ENCODE data around the gene JMJD1C. TPM values are rescaled to one million over a fixed set of nuclear protein-coding genes. Genes with fewer than 3 reads are reported as not detected.
A peak's percentile ranks its signal among the peaks of the same experiment; 100 is the strongest.

Gene JMJD1C
- total RNA-seq, 1 donor from 2014 or later = 143 TPM

GRCh38 chr10:63268149-63268797, 197.5 kb downstream of the JMJD1C start:
- Histone ChIP-seq H3K27me3 (no peaks in the 10 kb centered on the region), H3K36me3 (no peaks in the 10 kb centered on the region), H3K4me2 (peak overlapping the region; percentile 86), H2AFZ (replicated peaks) (no peak overlapping the region), H3K9me3 (ENCODE audit: low read depth) (no peaks in the 10 kb centered on the region), H3K79me2 (ENCODE audit: low read depth) (peaks cover 90% of the 10 kb centered on the region), H3K9ac (peak overlapping the region; percentile 73), H3K27ac (peak overlapping the region; percentile 95), H3K4me3 (peak overlapping the region; percentile 68), H4K20me1 (ENCODE audit: low read depth) (peaks cover 20% of the 10 kb centered on the region), H3K4me1 (peaks cover 25% of the 10 kb centered on the region), H3F3A (ENCODE audit: low read depth) (peaks cover 35% of the 10 kb centered on the region)
- peaks cover 13% of the 10 kb centered on the region for H3K4me1 Mint-ChIP-seq
- peak overlapping the region; percentile 99 for H3K27ac Mint-ChIP-seq
- H3K27me3 Mint-ChIP-seq (ENCODE audit: insufficient read depth, low read depth) = no peaks in the 10 kb centered on the region
- no peaks in the 10 kb centered on the region for H3K36me3 Mint-ChIP-seq
- peak overlapping the region; percentile 98 for H3K4me3 Mint-ChIP-seq
- DNase-seq (ENCODE audit: low spot score) = peak; percentile 57
- H3K9me3 Mint-ChIP-seq = no peaks in the 10 kb centered on the region
- TF ChIP-seq EZH2phosphoT487 (IDR thresholded peaks at IDR 0.05) = no peak
- no peak for TF ChIP-seq CTCF (IDR thresholded peaks at IDR 0.05)
- no peak for TF ChIP-seq EZH2 (IDR thresholded peaks at IDR 0.05)

GRCh38 chr10:63267414-63268148, 198.2 kb downstream of the JMJD1C start:
- peaks cover 20% of the 10 kb centered on the region for H4K20me1 ChIP-seq (ENCODE audit: low read depth)
- Mint-ChIP-seq H3K36me3 (peaks cover 4% of the 10 kb centered on the region), H3K27me3 (ENCODE audit: insufficient read depth, low read depth) (no peaks in the 10 kb centered on the region), H3K27ac (peak overlapping the region; percentile 99), H3K4me1 (peaks cover 18% of the 10 kb centered on the region), H3K4me3 (peak overlapping the region; percentile 98), H3K9me3 (no peaks in the 10 kb centered on the region)
- H3K27me3 ChIP-seq = no peaks in the 10 kb centered on the region
- H3K9ac ChIP-seq = peak overlapping the region; percentile 73
- peaks cover 29% of the 10 kb centered on the region for H3K4me1 ChIP-seq
- peak overlapping the region; percentile 68 for H3K4me3 ChIP-seq
- DNase-seq (ENCODE audit: low spot score) = peak; percentile 43
- TF ChIP-seq EZH2 (IDR thresholded peaks at IDR 0.05) (no peak), EZH2phosphoT487 (IDR thresholded peaks at IDR 0.05) (no peak), CTCF (IDR thresholded peaks at IDR 0.05) (no peak)
- H3K9me3 ChIP-seq (ENCODE audit: low read depth) = no peaks in the 10 kb centered on the region
- peak overlapping the region; percentile 95 for H3K27ac ChIP-seq
- no peaks in the 10 kb centered on the region for H3K36me3 ChIP-seq
- peaks cover 35% of the 10 kb centered on the region for H3F3A ChIP-seq (ENCODE audit: low read depth)
- peak overlapping the region; percentile 86 for H3K4me2 ChIP-seq
- H2AFZ ChIP-seq (replicated peaks) = no peak overlapping the region
- H3K79me2 ChIP-seq (ENCODE audit: low read depth) = peaks cover 90% of the 10 kb centered on the region

- H3K4me2 ChIP-seq = peak overlapping the region; percentile 86
- peak overlapping the region; percentile 68 for H3K4me3 ChIP-seq
- H3K4me1 ChIP-seq = peaks cover 33% of the 10 kb centered on the region
- H3K27me3 ChIP-seq = no peaks in the 10 kb centered on the region
- peaks cover 20% of the 10 kb centered on the region for H4K20me1 ChIP-seq (ENCODE audit: low read depth)
- peak overlapping the region; percentile 95 for H3K27ac ChIP-seq
- Mint-ChIP-seq H3K9me3 (no peaks in the 10 kb centered on the region), H3K36me3 (peaks cover 9% of the 10 kb centered on the region), H3K4me3 (peak overlapping the region; percentile 98), H3K27ac (peak overlapping the region; percentile 63), H3K4me1 (peaks cover 20% of the 10 kb centered on the region), H3K27me3 (ENCODE audit: insufficient read depth, low read depth) (no peaks in the 10 kb centered on the region)
- H3K9me3 ChIP-seq (ENCODE audit: low read depth) = no peaks in the 10 kb centered on the region
- no peaks in the 10 kb centered on the region for H3K36me3 ChIP-seq
- peaks cover 38% of the 10 kb centered on the region for H3F3A ChIP-seq (ENCODE audit: low read depth)
- no peak overlapping the region for H2AFZ ChIP-seq (replicated peaks)
- peak; percentile 8 for DNase-seq (ENCODE audit: low spot score)
- peaks cover 91% of the 10 kb centered on the region for H3K79me2 ChIP-seq (ENCODE audit: low read depth)
- H3K9ac ChIP-seq = peak overlapping the region; percentile 73
- TF ChIP-seq EZH2 (IDR thresholded peaks at IDR 0.05) (no peak), CTCF (IDR thresholded peaks at IDR 0.05) (no peak), EZH2phosphoT487 (IDR thresholded peaks at IDR 0.05) (no peak)
Measured at GRCh38 chr10:63266391-63267316, 199.1 kb downstream of the JMJD1C start.
